Calu3 (cell line): ENCODE results near the gene TIMP2. TPM values are rescaled to one million over a fixed set of nuclear protein-coding genes. Genes with fewer than 3 reads are reported as not detected.
A peak's percentile ranks its signal among the peaks of the same experiment; 100 is the strongest.

Experiments
- BruUV-seq: library from RNA; stranded (reverse); fragments of 400-500 nt; replicated peaks from 2 replicates; lab custom pipeline; 2021; lab: Mats Ljungman, UMichigan
- CTCF ChIA-PET: fragments of 300-600 bp; sonication (Branson Sonifier 250); formaldehyde crosslinking; loops from one replicate; lab custom pipeline; 2022; ENCODE audit warnings: antibody characterized with exemption; lab: Charles Lee
- DNase-seq: peaks from one replicate; pipeline ENCODE4 v3.0.0; 2022
- H3K27ac Mint-ChIP-seq: one replicate; pipeline ENCODE4 v1.8.0; 2022; ENCODE audit warnings: mixed read lengths; ENCODE audit not compliant: unreplicated experiment
- H3K27me3 Mint-ChIP-seq: one replicate; pipeline ENCODE4 v1.8.0; 2022; ENCODE audit warnings: mixed read lengths; ENCODE audit not compliant: unreplicated experiment
- H3K36me3 Mint-ChIP-seq: one replicate; pipeline ENCODE4 v1.8.0; 2022; ENCODE audit warnings: mild to moderate bottlenecking, moderate library complexity, mixed read lengths; ENCODE audit not compliant: insufficient read depth, unreplicated experiment
- H3K4me1 Mint-ChIP-seq: one replicate; pipeline ENCODE4 v1.8.0; 2022; ENCODE audit warnings: mild to moderate bottlenecking, low read depth, mixed read lengths; ENCODE audit not compliant: unreplicated experiment
- H3K4me3 Mint-ChIP-seq: one replicate; pipeline ENCODE4 v1.8.0; 2022; ENCODE audit warnings: mild to moderate bottlenecking, low read depth, moderate library complexity, mixed read lengths; ENCODE audit not compliant: unreplicated experiment
- H3K9me3 Mint-ChIP-seq: one replicate; pipeline ENCODE4 v1.8.0; 2022; ENCODE audit warnings: low read depth, mixed read lengths; ENCODE audit not compliant: unreplicated experiment
- CTCF ChIP-seq: fragments of 200-600 bp; IDR thresholded peaks from one replicate; pipeline ENCODE4 v1.8.0; 2022; ENCODE audit warnings: antibody characterized with exemption; ENCODE audit not compliant: unreplicated experiment
- intact Hi-C: fragments of 100-400 bp; cut with micrococcal nuclease; formaldehyde crosslinking; loops from one replicate; pipeline ENCODE4 v1.10.0; 2022; ENCODE audit not compliant: unreplicated experiment
- total RNA-seq: library from RNA; stranded (reverse); gene quantifications from 2 replicates; pipeline ENCODE4 v1.2.3, GENCODE V29; 2022

TIMP2 gene
- total RNA-seq, 1 experiment from 2014 or later, result 246 TPM

GRCh38 chr17:78819402-78819801 lies 105.8 kb downstream of the TIMP2 start:
- Mint-ChIP-seq H3K4me3 (no peak overlapping the region), H3K27ac (no peak overlapping the region), H3K27me3 (no peaks in the 10 kb centered on the region), H3K36me3 (peaks cover 78% of the 10 kb centered on the region), H3K9me3 (no peaks in the 10 kb centered on the region), H3K4me1 (no peaks in the 10 kb centered on the region)
- DNase-seq, result no peak
- no TSS peak for BruUV-seq
- CTCF ChIA-PET, result no interaction called here
- no peak for TF ChIP-seq CTCF
- intact Hi-C loops, result no loop called here

- H3K27ac Mint-ChIP-seq, result peak overlapping the region; percentile 25
- intact Hi-C loops, result no loop called here
Measured at GRCh38 chr17:78818932-78819331, 106.3 kb downstream of the TIMP2 start.

DNA sequence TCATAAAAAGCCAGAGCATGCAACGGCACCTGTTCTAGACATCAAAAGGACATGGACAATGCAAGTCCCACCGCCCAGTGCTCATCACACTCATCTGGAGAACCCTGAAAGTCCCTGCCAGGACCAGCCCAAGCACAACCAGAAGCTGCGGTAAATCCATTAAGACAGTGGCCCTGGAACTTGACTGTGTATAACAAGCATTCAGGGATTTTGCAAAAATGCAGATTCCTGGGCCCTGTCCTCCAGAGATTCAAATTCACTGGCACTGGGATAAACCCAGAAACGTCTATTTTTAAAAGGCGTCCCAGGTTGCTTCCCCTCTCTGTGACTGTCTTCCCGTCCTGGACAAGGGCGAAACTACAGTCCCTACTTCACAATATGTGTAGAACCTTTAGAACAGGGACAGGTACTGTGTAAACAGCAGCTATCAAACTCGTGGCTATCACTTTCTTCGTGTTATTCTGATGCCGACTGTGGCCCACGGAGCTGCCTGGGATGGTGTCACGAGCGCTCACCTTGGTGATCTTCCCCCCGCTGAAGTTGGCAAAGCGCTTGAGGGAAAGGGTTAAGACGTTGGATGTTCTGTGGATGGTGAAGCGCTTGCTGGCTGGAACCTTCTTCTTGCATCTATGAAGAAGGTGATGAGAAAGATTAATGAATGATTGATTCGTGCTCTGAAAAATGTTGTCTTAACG lies 106.9 kb downstream of the TIMP2 start:
- H3K9me3 Mint-ChIP-seq, result no peaks in the 10 kb centered on the region
- no peak for DNase-seq
- H3K27me3 Mint-ChIP-seq, result no peaks in the 10 kb centered on the region
- no peak for TF ChIP-seq CTCF
- BruUV-seq, result no TSS peak
- H3K4me3 Mint-ChIP-seq, result no peak overlapping the region
- intact Hi-C loops, result no loop called here
- H3K4me1 Mint-ChIP-seq, result no peaks in the 10 kb centered on the region
- peak overlapping the region; percentile 25 for H3K27ac Mint-ChIP-seq
- peaks cover 79% of the 10 kb centered on the region for H3K36me3 Mint-ChIP-seq
- CTCF ChIA-PET, result interaction anchor here (0.7 kb wide), 1 partner anchor 13 kb away, joined by 3 read pairs; no protein-coding TSS in a partner anchor

More at GRCh38 chr17:78818932-78819331, 106.3 kb downstream of the TIMP2 start:
- no peaks in the 10 kb centered on the region for H3K4me1 Mint-ChIP-seq
- CTCF ChIA-PET, result interaction anchor here (0.7 kb wide), 1 partner anchor 14 kb away, joined by 3 read pairs; no protein-coding TSS in a partner anchor
- H3K9me3 Mint-ChIP-seq, result no peaks in the 10 kb centered on the region
- no peak for TF ChIP-seq CTCF
- no peak overlapping the region for H3K4me3 Mint-ChIP-seq
- BruUV-seq, result no TSS peak
- peaks cover 80% of the 10 kb centered on the region for H3K36me3 Mint-ChIP-seq
- H3K27me3 Mint-ChIP-seq, result no peaks in the 10 kb centered on the region
- DNase-seq, result no peak

GRCh38 chr17:78817123-78817522 lies 108.1 kb downstream of the TIMP2 start:
- Mint-ChIP-seq H3K27me3 (no peaks in the 10 kb centered on the region), H3K4me1 (no peaks in the 10 kb centered on the region), H3K4me3 (no peak overlapping the region), H3K27ac (no peak overlapping the region), H3K9me3 (no peaks in the 10 kb centered on the region), H3K36me3 (peaks cover 79% of the 10 kb centered on the region)
- no peak for TF ChIP-seq CTCF
- CTCF ChIA-PET, result no interaction called here
- DNase-seq, result no peak
- intact Hi-C loops, result no loop called here
- no TSS peak for BruUV-seq
